Uterus (tissue), 2 donors: ENCODE measurements around the gene LCE4A.

Source experiments
- CTCF ChIP-seq, 4 experiments: fragments of 200-600 bp in 2 of 4; fragments of 450-650 bp in 2 of 4; sonication (generic) in 2 of 4; IDR thresholded peaks; one replicate each; pipeline ENCODE4 v1.5.1; 2016 to 2019; ENCODE audit warnings: antibody characterized with exemption in 4 of 4, mild to moderate bottlenecking in 2 of 4, moderate library complexity in 1 of 4
- POLR2A ChIP-seq, 2 donors: fragments of 450-650 bp; IDR thresholded peaks; one replicate each; pipeline ENCODE4 v1.6.1; 2016; ENCODE audit warnings: antibody characterized with exemption in 2 of 2, mild to moderate bottlenecking in 1 of 2, moderate library complexity in 1 of 2

GRCh38 chr1:152735648-152736047, 27.7 kb downstream of the LCE4A start:
- TF ChIP-seq CTCF (IDR thresholded peaks at IDR 0.05) (no peak), POLR2A (IDR thresholded peaks at IDR 0.05) (no peak)
